HEK293 (cell line): ENCODE results near the gene CFAP299.

Source experiments
- GLI2 ChIP-seq: fragments of 450-650 bp; formaldehyde crosslinking; IDR thresholded peaks from 2 replicates; pipeline ENCODE4; 2017; ENCODE audit warnings: missing biosample characterization, missing genetic modification characterization, low read depth, borderline replicate concordance
- HOXD13 ChIP-seq: sonication (generic); formaldehyde crosslinking; IDR thresholded peaks from 2 replicates; pipeline ENCODE4 v1.8.0; 2022; ENCODE audit warnings: missing genetic modification reagents, borderline replicate concordance
- PRDM1 ChIP-seq: fragments of 450-650 bp; formaldehyde crosslinking; IDR thresholded peaks from 2 replicates; pipeline ENCODE4; 2016; ENCODE audit warnings: missing biosample characterization, missing genetic modification characterization
- ZNF133 ChIP-seq: fragments of 450-650 bp; formaldehyde crosslinking; IDR thresholded peaks from 2 replicates; pipeline ENCODE4 v1.5.1; 2016; ENCODE audit warnings: missing biosample characterization, missing genetic modification characterization
- ZNF2 ChIP-seq: fragments of 450-650 bp; formaldehyde crosslinking; IDR thresholded peaks from 2 replicates; pipeline ENCODE4 v1.5.1; 2016; ENCODE audit warnings: missing biosample characterization, missing genetic modification characterization
- ZNF366 ChIP-seq: fragments of 450-650 bp; formaldehyde crosslinking; conservative IDR thresholded peaks from 2 replicates; pipeline ENCODE4 v1.5.1; 2016; ENCODE audit warnings: missing biosample characterization, missing genetic modification characterization
- ZNF394 ChIP-seq: fragments of 450-650 bp; formaldehyde crosslinking; IDR thresholded peaks from 2 replicates; pipeline ENCODE4 v1.5.1; 2016; ENCODE audit warnings: missing biosample characterization, missing genetic modification characterization, mild to moderate bottlenecking, moderate library complexity, borderline replicate concordance
- ZSCAN16 ChIP-seq: fragments of 450-650 bp; formaldehyde crosslinking; IDR thresholded peaks from 2 replicates; pipeline ENCODE4 v1.5.1; 2016; ENCODE audit warnings: missing biosample characterization, missing genetic modification characterization
- TF ChIP-seq, protein P1 (sequence below): fragments of 450-650 bp; formaldehyde crosslinking; IDR thresholded peaks from 2 replicates; pipeline ENCODE4 v1.5.1; 2016; ENCODE audit warnings: missing biosample characterization, missing genetic modification characterization
- TF ChIP-seq, protein P2 (sequence below): IDR thresholded peaks from 2 replicates; pipeline ENCODE4 v1.6.1; 2011; ENCODE audit warnings: mild to moderate bottlenecking, low read depth, low read length, borderline replicate concordance

DNA sequence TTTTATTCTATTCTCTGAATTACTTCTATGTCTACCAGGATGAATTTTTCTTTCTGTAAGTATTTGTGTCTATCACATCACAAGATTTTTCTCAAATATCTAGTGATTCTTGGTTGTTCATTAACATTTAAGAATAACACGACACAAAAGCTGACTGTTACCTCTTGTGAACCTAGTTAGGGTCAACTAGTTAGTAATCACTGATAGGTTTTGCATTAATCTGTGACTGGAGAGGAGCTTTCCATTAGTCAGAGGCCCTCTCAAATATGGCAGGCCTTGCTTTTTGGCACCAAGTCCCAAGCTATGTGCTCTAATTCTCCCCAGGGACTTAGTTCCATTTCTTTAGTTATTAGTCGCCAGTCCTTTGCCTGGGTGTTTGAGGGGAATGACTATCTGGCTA is 259.2 kb downstream of the CFAP299 start:
- TF ChIP-seq GLI2 (no peak), PRDM1 (no peak), ZNF133 (no peak), ZSCAN16 (tag by site-specific recombination) (no peak), ZNF394 (tag by site-specific recombination) (no peak), ZNF366 (tag by site-specific recombination) (no peak), HOXD13 (CRISPR knock-in tag) (no peak), ZNF2 (tag by site-specific recombination) (no peak)
- TF ChIP-seq, protein P1, sequence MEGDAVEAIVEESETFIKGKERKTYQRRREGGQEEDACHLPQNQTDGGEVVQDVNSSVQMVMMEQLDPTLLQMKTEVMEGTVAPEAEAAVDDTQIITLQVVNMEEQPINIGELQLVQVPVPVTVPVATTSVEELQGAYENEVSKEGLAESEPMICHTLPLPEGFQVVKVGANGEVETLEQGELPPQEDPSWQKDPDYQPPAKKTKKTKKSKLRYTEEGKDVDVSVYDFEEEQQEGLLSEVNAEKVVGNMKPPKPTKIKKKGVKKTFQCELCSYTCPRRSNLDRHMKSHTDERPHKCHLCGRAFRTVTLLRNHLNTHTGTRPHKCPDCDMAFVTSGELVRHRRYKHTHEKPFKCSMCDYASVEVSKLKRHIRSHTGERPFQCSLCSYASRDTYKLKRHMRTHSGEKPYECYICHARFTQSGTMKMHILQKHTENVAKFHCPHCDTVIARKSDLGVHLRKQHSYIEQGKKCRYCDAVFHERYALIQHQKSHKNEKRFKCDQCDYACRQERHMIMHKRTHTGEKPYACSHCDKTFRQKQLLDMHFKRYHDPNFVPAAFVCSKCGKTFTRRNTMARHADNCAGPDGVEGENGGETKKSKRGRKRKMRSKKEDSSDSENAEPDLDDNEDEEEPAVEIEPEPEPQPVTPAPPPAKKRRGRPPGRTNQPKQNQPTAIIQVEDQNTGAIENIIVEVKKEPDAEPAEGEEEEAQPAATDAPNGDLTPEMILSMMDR (tag by site-specific recombination) = no peak
- TF ChIP-seq, protein P2, sequence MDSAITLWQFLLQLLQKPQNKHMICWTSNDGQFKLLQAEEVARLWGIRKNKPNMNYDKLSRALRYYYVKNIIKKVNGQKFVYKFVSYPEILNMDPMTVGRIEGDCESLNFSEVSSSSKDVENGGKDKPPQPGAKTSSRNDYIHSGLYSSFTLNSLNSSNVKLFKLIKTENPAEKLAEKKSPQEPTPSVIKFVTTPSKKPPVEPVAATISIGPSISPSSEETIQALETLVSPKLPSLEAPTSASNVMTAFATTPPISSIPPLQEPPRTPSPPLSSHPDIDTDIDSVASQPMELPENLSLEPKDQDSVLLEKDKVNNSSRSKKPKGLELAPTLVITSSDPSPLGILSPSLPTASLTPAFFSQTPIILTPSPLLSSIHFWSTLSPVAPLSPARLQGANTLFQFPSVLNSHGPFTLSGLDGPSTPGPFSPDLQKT = no peak
